GM18499 (cell line): ENCODE data around the gene ZDHHC14.
"Not testable (repeated sequence)": the region's sequence is repeated elsewhere in the genome, so short reads cannot be mapped to it uniquely, and the experiment has no call there.

Experiments used
- ATAC-seq: cut with Tn5 transposase; IDR thresholded peaks from one replicate; pipeline ENCODE4 v1.9.1; 2021; ENCODE audit warnings: moderate number of reproducible peaks; ENCODE audit not compliant: insufficient read depth, unreplicated experiment

Gene ZDHHC14

DNA sequence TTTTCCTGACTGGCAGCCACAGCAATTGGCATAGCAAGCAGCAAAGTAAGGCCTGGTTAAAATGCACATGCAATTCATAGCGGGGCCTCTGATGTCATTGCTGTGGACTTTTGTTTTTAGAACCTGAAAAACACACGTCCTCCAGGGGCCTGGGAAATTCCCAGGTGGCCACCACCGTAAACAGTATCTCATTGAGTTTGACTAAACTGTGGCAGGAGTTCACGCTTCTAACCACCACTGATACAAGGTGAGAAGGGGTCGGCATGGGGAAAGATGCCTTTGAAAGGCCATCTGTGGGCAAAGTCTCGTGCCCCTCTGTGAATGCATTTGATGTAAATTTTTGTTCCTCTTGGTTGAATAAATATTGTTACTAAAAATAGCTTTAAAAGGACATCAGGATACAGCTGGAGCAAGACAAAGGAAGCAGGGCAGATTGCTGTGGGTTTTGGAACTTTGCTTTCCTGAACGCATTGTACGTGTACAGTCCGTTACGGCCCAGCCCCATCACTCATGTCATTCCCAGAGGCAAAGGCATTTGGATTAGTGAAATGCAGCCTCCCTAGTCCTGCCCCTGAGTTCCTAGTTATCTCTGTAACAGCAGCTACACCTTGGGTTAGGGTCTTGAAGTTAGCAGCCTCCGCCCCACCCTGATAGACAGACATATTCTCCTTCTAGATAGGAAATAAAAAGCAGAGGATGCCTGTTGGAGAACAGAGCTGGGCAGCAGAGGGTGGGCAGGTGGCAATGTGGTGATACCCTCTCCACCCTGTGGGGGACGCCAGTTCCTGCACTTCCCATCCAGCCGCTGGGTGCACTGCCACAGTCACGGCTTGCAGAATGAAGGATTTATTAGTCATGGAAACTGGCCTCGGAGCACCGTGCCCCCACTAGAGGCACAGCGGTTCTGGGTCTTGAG lies 80.3 kb downstream of the ZDHHC14 start:
- ATAC-seq: no peak

DNA sequence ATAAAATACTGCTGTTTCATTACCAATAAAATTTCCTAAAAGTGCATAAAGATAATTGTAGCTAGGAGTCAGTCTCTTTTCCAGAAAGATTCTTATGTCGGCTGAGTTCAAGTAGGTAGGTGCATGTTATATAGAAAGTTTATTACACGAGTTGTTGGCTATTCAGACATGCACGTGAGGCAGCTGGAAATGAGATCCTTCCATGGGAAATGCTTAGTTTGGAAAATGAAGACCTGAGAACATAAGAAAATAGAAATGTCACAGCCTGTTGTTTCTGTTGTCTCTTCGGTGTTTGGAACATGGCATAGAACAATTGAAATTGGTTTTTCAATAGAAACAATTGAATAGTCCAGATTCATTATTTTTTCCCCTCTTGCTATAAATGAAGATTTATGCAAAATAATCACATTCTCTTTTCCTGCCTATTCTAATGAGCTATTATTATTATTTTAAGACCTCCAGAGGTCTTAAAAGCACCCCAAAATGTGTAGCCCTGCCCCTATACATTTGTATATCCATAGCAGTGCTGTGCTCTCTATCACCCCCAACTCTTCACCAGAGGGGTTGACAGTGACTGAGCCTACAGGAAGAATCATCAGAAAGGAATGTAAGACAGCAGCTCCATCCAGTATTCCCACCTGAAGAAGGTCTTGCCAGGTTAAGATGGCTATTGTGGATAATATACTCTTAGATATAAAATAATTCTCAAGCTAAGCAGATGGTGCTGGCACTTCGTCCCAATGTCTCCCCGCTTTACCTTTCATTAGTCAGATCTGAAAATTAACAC lies 82.2 kb downstream of the ZDHHC14 start:
- no peak for ATAC-seq

DNA sequence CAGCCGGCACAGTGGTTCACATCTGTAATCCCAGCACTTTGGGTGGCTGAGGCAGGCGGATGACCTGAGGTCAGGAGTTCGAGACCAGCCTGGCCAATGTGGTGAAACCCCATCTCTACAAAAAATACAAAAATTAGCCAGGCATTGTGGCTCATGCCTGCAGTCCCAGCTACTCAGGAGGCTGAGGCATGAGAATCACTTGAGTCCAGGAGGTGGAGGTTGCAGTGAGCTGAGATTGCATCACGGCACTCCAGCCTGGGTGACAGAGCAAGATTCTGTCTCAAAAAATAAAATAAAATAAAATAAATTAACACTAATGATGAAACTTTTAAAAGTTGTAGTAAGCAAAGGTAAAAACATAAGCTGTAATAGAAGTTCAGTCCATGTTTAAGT lies 82.7 kb downstream of the ZDHHC14 start:
- ATAC-seq: not testable (repeated sequence)

DNA sequence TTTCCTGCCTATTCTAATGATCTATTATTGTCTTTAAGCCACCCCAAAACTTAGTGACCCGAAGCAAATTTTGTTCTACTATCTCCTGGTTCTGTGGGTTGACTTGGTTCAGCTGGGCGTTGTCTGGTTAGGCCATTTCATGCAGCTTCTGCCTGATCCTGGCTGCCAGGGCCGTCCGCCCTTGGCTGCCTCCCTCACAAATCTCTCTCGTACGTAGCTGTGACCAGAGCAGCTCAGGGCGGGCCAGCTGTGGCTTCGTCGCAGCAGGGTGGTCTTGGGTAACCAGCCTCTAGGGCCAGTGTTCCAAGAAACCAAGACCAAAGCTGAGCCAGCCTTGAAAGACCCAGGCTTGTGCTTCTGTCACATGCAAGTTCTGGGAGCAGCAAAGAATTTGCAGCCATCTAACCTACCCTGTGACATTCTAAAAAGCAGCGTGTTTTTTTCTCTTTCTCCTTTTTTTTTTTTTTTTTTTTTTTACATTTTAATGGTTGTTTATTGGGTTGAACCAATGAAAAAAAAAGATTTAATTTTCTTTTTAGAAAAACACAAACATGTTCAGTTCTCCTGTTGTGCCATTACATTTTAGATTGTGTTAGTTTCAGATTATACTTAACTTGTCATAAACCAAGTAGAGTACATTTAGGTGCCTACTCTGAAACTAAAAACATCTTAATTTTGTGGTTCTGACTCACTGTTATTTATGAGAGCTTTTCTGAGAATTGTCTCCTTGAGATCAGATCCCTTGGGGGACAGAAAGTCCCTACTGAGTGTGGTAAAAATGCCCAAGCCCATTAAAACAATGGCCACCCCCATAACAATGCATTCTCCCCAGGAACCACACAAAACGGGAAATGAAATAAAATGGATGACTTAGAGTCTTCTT lies 83.9 kb downstream of the ZDHHC14 start:
- peak; percentile 46 for ATAC-seq

DNA sequence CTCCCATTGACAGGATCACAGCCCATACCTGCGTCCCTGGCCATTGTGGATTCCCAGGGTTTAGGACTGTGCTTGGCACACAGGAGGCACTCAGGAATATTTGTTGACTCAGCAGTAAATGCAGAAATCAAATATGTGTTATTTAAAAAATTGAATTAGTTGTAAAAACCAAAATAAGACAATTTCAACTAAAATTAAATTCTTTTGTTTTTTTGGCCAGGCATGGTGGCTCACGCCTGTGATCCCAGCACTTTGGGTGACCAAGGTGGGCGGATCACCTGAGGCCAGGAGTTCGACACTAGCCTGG lies 85.3 kb downstream of the ZDHHC14 start:
- ATAC-seq: no peak

DNA sequence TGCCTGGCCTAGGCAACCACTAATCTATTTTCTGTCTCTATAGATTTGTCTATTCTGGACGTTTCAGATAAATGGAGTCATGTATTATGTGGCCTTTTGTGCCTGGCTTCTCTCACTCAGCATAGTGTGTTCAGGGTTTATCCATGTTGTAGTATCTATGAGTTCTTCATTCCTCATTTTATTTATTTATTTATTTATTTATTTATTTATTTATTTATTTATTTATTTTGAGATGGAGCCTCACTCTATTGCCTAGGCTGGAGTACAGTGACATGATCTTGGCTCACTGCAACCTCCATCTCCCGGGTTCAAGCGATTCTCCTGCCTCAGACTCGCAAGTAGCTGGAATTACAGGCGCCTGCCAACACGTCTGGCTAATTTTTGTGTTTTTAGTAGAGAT lies 86.3 kb downstream of the ZDHHC14 start:
- ATAC-seq: not testable (repeated sequence)

DNA sequence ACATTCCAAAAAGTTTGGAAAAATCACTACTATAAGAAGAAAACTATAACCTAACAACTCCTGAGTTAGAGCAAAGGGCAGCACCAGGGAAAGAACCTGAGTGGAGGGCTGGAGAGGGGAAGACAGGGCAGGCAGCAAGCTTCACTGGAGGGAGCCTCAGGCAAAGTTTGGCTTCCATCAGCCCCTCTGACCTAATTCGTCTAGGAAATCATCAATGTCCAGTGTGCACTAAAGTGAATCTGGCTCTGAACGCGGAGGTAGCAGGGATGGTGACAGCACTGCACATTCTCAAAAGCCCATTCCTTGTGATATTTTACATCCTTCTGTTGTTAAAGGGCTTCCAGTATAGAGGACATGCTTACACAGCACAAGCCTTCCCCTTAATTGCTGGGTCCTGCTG lies 87.1 kb downstream of the ZDHHC14 start:
- no peak for ATAC-seq

DNA sequence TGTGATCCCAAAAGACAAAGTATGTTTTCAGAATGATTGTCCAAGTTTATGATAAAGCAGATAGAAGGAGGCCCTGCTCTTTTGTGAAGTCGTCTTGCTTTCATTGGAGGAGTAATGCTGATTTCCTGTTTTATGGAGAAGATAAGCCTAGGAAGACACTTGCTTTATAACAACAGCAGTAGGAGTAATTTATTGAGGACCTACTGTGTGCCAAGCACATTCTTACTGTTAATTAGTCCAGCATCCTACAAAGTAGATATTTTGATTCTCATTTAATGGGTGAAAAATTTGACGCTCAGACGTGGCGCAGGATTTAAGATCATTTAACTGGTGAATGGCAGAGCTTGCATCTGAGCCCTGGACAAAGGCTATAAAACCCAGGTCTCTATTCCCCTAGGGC lies 87.6 kb downstream of the ZDHHC14 start:
- no peak for ATAC-seq

DNA sequence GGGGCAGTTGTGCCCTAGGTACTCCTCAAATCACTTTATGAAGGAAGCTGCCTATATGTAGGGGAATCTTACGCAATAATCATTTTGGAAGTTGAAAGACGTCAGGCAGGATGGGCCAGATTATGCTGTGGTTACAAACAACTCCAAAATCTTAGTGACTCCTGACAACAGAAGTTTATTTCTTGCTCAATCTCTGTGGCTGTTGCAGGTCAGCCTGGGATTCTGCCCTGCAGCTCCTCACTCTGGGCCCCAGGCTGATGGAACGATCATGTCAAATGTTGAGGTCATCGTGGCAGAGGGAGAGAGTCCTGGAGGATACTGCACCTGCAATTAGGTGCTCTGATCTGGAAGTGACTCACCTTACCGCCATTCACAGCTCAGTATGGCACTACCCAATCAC lies 88.4 kb downstream of the ZDHHC14 start:
- ATAC-seq: no peak

DNA sequence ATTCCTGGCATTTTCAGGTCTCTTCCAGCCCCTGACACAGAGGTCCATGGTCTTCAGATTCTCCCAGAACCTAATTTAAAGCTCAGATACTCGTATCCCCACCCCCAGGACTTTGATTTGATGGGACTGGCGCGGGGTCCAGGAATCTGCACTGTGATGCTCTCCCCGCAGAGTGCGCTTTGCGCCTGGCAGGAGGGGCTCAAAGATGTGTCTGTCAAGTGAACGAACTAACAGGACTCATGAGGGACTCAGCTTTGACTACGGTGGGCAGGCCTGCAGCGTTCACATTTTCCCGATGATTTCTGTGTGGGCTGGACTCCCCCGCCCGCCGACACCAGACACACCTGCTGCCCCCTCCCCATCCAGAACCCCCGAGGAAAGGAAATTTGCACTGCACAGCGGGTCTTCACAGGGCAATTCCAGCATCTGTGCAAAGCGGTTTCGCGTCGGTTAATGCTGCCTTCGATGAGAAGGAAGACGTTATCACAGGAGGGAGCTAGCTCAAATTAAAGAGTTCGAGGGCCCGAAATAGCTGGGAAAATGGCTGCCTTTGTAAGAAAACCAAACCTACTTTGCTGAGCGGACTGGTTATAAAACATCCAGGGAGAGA lies 90.2 kb downstream of the ZDHHC14 start:
- no peak for ATAC-seq

DNA sequence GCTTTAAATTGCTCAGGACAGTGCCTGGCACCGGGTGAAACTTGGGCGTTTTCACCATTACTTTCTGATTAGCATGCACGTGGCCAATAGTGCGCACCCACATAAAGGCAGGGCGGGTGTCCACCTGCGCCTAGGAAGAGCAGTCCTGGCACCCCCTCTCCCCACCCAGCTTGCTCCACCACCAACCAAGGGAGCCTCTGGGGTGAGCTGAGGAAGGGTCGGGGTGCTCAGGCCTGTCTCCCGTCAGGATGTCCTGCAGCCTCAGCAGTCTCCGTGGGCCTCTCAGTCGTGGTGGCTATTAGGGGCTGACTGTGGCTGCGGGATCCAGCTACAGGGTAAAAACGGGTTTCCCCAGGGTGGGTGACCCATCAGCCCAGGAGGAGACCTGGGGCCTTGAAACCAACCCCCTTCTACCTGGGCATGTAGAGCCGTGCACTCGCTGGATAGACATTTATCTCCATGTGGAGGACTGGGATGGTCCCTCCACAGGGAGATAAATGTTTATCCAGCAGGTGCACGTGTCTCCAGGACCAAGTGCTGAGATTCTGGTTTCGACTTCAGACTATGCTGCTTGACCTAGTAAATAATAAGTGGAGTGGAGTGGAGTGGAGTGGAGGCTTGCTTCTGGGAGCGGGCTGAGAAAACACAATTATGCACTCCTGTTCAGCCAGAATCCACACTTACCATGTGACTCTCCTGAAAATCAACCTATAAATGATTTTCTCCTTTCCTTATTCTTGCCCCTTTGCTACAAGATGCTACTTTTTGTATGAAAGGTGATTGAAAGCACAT lies 91.1 kb downstream of the ZDHHC14 start:
- ATAC-seq: no peak

DNA sequence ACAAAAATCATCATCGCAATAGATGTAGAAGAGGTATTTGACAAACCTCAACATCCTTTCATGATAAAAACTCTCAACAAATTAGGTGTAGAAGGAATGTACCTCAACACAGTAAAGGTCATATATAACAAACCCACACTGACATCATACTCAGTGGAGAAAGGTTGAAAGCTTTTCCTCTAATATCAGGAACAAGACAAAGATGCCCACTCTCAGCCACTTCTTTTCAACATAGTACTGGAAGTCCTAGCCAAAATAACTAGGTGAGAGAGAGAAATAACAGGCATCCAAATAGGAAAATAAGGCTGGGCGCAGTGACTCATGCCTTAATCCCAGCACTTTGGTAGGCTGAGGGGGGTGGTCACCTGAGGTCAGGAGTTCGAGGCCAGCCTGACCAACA lies 95.8 kb downstream of the ZDHHC14 start:
- ATAC-seq: no peak

DNA sequence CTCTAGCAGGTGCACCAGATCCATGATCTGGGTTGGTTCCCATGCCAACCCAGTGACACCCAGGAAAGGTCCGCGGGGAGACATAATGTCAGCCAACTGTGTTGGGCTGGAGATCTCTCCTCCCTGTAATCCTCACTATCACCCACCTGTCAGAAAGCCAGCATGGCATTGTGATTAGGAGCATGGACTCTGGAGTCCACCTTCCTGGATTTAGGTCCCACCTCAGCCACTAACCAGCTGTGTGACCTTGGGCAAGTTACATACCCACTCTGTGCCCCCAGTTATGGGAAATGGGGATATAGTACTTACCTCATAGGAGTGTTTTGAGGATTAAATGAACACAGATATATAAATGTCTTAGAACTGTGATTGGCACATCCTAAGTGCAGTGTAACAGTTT lies 97.9 kb downstream of the ZDHHC14 start:
- ATAC-seq: no peak

DNA sequence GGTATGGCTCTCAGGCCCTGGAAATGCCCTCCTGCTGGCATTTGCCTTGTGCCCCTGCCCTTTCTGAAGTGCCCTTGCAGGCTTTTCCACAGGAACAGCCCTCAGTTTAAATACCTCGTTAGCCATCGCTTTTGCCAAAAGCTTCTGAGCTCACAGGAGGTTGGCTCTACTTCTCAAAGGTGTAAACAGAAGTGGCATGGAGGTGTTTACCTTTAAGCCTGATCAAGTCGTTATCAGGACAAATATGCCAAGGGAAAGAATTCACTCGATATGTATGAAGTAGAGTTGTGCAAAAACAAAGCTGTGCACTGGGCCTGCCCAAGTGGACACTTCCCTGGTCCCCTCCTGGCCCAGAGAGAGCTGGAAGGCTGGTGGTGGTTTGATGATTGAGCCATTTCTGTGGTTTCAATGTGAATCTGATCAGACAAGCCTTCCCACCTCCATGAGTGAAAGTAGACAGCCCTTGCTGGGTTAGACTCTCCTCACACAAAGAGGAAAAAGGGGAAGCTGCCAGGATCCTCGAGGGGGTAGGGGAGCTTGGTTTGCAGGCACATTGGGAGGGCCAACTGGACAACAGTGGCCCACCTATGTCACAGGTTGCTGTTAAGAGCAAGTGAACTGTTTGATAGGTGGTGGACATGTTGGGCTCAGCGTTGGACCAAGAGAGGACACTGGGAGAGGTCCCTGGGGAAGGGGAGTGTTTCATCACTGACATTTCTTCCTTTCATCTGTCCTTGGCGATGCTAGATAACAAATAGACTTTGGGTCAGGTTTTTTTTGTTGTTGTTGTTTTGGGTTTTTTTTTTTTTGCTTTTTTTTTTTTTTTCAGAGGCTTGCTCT lies 98.7 kb downstream of the ZDHHC14 start:
- ATAC-seq: no peak

DNA sequence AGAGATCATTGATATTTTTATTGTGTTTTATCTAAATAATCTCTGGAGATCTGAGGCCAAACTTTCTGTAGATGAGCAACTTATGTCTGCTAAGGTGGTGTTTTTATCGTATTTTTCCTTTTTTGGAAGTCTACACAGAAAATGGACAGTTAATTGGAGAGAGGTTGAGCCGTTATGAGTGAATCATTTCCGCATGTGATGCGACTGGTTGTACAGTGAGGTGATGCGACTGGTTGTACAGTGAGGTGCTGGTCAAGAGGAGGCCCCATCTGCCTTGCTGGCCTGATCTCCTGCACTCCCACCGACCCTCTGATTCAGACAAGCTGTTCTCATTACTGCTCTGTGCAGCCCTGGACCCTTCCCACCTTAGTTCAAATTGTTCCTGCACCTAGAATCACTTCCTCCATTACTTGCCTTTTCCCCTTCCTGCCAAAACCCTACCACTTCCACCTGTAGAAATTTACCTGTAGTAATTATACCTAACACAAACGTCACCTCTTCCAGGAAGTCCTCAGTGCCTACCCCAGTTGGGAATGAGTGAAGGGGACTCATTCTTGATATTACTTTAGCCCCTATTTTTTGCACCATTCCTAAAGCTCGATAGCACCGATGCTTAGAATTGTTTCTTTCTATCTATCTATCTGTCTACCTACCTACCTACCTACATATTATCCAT lies 100.3 kb downstream of the ZDHHC14 start:
- ATAC-seq: no peak

DNA sequence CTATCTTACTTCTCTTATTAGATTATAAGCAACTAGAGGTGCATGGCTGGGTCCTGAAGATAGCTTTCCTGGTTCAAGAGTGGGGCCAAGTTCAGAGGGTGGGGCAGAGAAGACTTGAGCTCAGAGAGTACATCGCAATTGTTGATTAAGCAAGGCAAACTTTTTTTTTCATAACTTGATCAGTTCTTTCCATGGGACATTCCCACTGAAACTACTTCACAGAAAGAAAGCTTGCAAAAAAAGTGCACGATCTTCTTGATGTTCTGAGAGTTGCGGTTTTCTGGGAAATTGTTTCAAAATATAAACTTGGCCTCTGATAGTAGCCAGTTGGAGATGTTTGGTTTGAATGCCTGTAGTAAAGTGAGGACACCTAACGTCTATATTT lies 100.9 kb downstream of the ZDHHC14 start:
- ATAC-seq: no peak

DNA sequence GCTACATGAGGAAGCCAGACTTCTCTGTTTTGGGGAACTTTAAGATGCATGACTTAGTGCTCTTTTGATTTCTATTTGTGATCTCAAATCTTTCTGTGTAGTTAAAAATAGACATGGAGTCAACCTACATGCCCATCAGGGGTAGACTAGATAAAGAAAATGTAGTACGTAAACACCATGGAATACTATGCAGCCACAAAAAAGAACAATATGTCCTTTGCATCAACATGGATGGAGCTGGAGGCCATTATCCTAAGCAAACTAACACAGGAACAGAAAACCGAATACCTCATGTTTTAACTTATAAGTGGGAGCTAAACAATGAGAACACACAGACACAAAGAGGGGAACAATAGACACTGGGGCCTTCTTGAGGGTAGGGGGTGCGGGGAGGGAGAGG lies 102.8 kb downstream of the ZDHHC14 start:
- ATAC-seq: no peak

DNA sequence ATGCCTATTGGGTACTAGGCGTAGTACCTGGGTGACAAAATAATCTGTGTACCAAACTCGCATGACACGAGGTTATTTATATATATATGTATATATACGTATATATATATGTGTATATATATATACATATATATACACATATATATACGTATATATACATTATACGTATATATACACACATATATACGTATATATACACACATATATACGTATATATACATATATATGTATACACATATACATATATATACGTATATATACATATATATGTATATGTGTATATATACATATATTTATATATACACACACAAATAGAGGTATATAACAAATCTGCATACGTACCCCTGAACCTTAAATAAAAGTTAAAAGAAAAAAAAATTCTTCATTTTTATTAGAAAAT lies 103.2 kb downstream of the ZDHHC14 start:
- no peak for ATAC-seq
